CD4-positive, alpha-beta T cell (primary cell): ENCODE results near the gene KIF2A. TPM values are rescaled to one million over a fixed set of nuclear protein-coding genes. Genes with fewer than 3 reads are reported as not detected.

ENCODE experiments used
- ATAC-seq: fragments of 200-7000 bp; cut with Tn5 transposase; one replicate; pipeline ENCODE4 v1.10.0; 2022; ENCODE audit warnings: mild to moderate bottlenecking; ENCODE audit not compliant: poor library complexity
- CTCF ChIA-PET: fragments of 350-600 bp; sonication (Branson Sonifier 250); formaldehyde crosslinking; loops from one replicate; lab custom pipeline; 2021; ENCODE audit warnings: antibody characterized with exemption, inconsistent platforms; lab: Charles Lee
- POLR2A ChIA-PET: fragments of 350-600 bp; sonication (Branson Sonifier 250); formaldehyde crosslinking; loops from one replicate; lab custom pipeline; 2021; ENCODE audit warnings: antibody characterized with exemption, inconsistent platforms; lab: Charles Lee
- DNase-seq, 14 experiments: peaks; one replicate each; pipeline ENCODE4 v3.0.0-alpha.2; 2013 to 2020; ENCODE audit warnings: mixed read lengths in 2 of 14
- H3K27ac ChIP-seq, 2 donors: one replicate each; pipeline versions ENCODE4 v1.5.1 to v1.7.0; 2013; ENCODE audit warnings: low read length in 2 of 2, low read depth in 1 of 2, mild to moderate bottlenecking in 1 of 2
- H3K27me3 ChIP-seq, 2 experiments: 1 replicate in 1 of 2; 2 replicates in 1 of 2; pipeline versions ENCODE4 v1.6.1 to v1.7.0; 2013; ENCODE audit warnings: low read length in 2 of 2, control low read depth in 1 of 2, mild to moderate bottlenecking in 1 of 2, moderate library complexity in 1 of 2; ENCODE audit not compliant: insufficient read depth in 2 of 2, control insufficient read depth in 1 of 2
- H3K36me3 ChIP-seq: one replicate; pipeline ENCODE4 v1.6.1; 2013; ENCODE audit warnings: low read length, control low read depth; ENCODE audit not compliant: insufficient read depth
- H3K4me1 ChIP-seq: one replicate; pipeline ENCODE4 v1.6.1; 2013; ENCODE audit warnings: low read length, control low read depth; ENCODE audit not compliant: insufficient read depth
- H3K4me3 ChIP-seq: one replicate; pipeline ENCODE4 v1.5.1; 2013; ENCODE audit warnings: mild to moderate bottlenecking, low read length, moderate library complexity
- H3K9me3 ChIP-seq, 2 experiments: 1 replicate in 1 of 2; 2 replicates in 1 of 2; pipeline versions ENCODE4 v1.6.1 to v1.7.0; 2013; ENCODE audit warnings: low read length in 2 of 2, mild to moderate bottlenecking in 2 of 2, control low read depth in 1 of 2, moderate library complexity in 1 of 2; ENCODE audit not compliant: control insufficient read depth in 1 of 2, insufficient read depth in 1 of 2
- H3K27ac Mint-ChIP-seq: one replicate; pipeline ENCODE4 v1.8.0; 2020; ENCODE audit warnings: mixed read lengths
- H3K27me3 Mint-ChIP-seq: one replicate; pipeline ENCODE4 v1.8.0; 2021; ENCODE audit warnings: mixed read lengths
- H3K36me3 Mint-ChIP-seq: one replicate; pipeline ENCODE4 v1.8.0; 2021; ENCODE audit warnings: low read depth, mixed read lengths
- H3K4me1 Mint-ChIP-seq: one replicate; pipeline ENCODE4 v1.8.0; 2021; ENCODE audit warnings: low read depth, mixed read lengths
- H3K4me3 Mint-ChIP-seq: one replicate; pipeline ENCODE4 v1.8.0; 2020; ENCODE audit warnings: mild to moderate bottlenecking, mixed read lengths
- H3K9me3 Mint-ChIP-seq: one replicate; pipeline ENCODE4 v1.8.0; 2020; ENCODE audit warnings: mixed read lengths
- CTCF ChIP-seq: fragments of 200-600 bp; IDR thresholded peaks from one replicate; pipeline ENCODE4 v1.8.0; 2022; ENCODE audit warnings: antibody characterized with exemption, mild to moderate bottlenecking
- intact Hi-C, 2 experiments: fragments of 100-400 bp; cut with DNase I in 1 of 2; cut with micrococcal nuclease in 1 of 2; formaldehyde crosslinking; loops; one replicate each; pipeline versions ENCODE4 v1.15.1 to v1.9.0; 2023 to 2025; cut with DNase I, micrococcal nuclease
- total RNA-seq, 174 experiments: library from RNA in 2 of 174; stranded (reverse) in 2 of 174; gene quantifications; one replicate each; pipeline ENCODE4 v1.2.3 and lab custom pipeline; 2021 to 2026

Gene KIF2A
- total RNA-seq, 2 experiments from 2014 or later: 78.4 to 81.8 TPM

- H3K36me3 ChIP-seq: peaks cover 17% of the 10 kb centered on the region
- no peak overlapping the region for H3K4me3 ChIP-seq
- Mint-ChIP-seq H3K36me3 (peaks cover 26% of the 10 kb centered on the region), H3K27me3 (no peaks in the 10 kb centered on the region), H3K4me1 (peaks cover 76% of the 10 kb centered on the region), H3K4me3 (no peak overlapping the region), H3K9me3 (no peaks in the 10 kb centered on the region), H3K27ac (peak overlapping the region; percentile 75)
- intact Hi-C loops: no loop called here
- DNase-seq (no peak), ATAC-seq (no peak)
- peaks cover 31% of the 10 kb centered on the region for H3K4me1 ChIP-seq
- no peaks in the 10 kb centered on the region for H3K9me3 ChIP-seq
- H3K27me3 ChIP-seq: no peaks in the 10 kb centered on the region
- TF ChIP-seq CTCF: no peak
- ChIA-PET POLR2A (interaction anchor here (2.0 kb wide), 1 partner anchor 28 kb away, joined by 7 read pairs; the partner anchor contains the start of gene KIF2A), CTCF (interaction anchor here (1.8 kb wide), 1 partner anchor 110 kb away, joined by 4 read pairs; no protein-coding TSS in a partner anchor)
- no peak overlapping the region for H3K27ac ChIP-seq
Measured at GRCh38 chr5:62334082-62334481, 28.1 kb downstream of the KIF2A start.

GRCh38 chr5:62340392-62340791 lies 34.4 kb downstream of the KIF2A start:
- H3K36me3 ChIP-seq: no peaks in the 10 kb centered on the region
- Mint-ChIP-seq H3K4me3 (no peak overlapping the region), H3K36me3 (peaks cover 5% of the 10 kb centered on the region), H3K9me3 (no peaks in the 10 kb centered on the region), H3K4me1 (peaks cover 76% of the 10 kb centered on the region), H3K27me3 (no peaks in the 10 kb centered on the region), H3K27ac (peak overlapping the region; percentile 11)
- ChIA-PET CTCF (interaction anchor here (1.0 kb wide), 1 partner anchor 12 kb away, joined by 3 read pairs; no protein-coding TSS in a partner anchor), POLR2A (interaction anchor here (0.9 kb wide), 1 partner anchor 35 kb away, joined by 3 read pairs; the partner anchor contains the start of gene KIF2A)
- peak overlapping the region in 1 of 2 donors; percentile 13 for H3K27ac ChIP-seq
- intact Hi-C loops: loop anchor here in 1 of 2 experiments (5.0 kb wide), 1 partner anchor 33 kb away; the partner anchor contains the start of gene KIF2A
- peak; percentile 57 for TF ChIP-seq CTCF
- H3K4me1 ChIP-seq: peaks cover 28% of the 10 kb centered on the region
- DNase-seq: peak in 3 of 14 experiments; percentile 19 to 70 (median 56)
- H3K9me3 ChIP-seq: no peaks in the 10 kb centered on the region
- H3K4me3 ChIP-seq: no peak overlapping the region
- ATAC-seq: peak; percentile 35
- H3K27me3 ChIP-seq: no peaks in the 10 kb centered on the region

- no peaks in the 10 kb centered on the region for H3K27me3 Mint-ChIP-seq
- Histone ChIP-seq H3K27ac (peak overlapping the region in 1 of 2 donors; percentile 26), H3K4me3 (no peak overlapping the region), H3K36me3 (no peaks in the 10 kb centered on the region), H3K9me3 (no peaks in the 10 kb centered on the region), H3K4me1 (peaks cover 26% of the 10 kb centered on the region), H3K27me3 (no peaks in the 10 kb centered on the region)
- intact Hi-C loops: loop anchor here (1.0 to 5.0 kb wide), 2 partner anchors 34 kb away; partner anchors contain the start of gene KIF2A (in 1 of the 2)
- no peak for TF ChIP-seq CTCF
- CTCF ChIA-PET: interaction anchor here (1.0 kb wide), 1 partner anchor 11 kb away, joined by 3 read pairs; no protein-coding TSS in a partner anchor
- H3K36me3 Mint-ChIP-seq: peaks cover 5% of the 10 kb centered on the region
- POLR2A ChIA-PET: interaction anchor here (0.9 to 1.3 kb wide), 2 partner anchors 35 to 63 kb away, joined by 3 read pairs; partner anchors contain the start of genes DIMT1 and KIF2A
- peaks cover 74% of the 10 kb centered on the region for H3K4me1 Mint-ChIP-seq
- DNase-seq: no peak
- peak overlapping the region; percentile 70 for H3K27ac Mint-ChIP-seq
- H3K9me3 Mint-ChIP-seq: no peaks in the 10 kb centered on the region
- no peak overlapping the region for H3K4me3 Mint-ChIP-seq
- ATAC-seq: no peak
Measured at GRCh38 chr5:62340979-62341378, 35.0 kb downstream of the KIF2A start.
